Measurements from ENCODE around the gene GVQW3.

- TF ChIP-seq CTCF (IDR thresholded peaks at IDR 0.05) (no peak), POLR2A (IDR thresholded peaks at IDR 0.05) (no peak), EP300 (IDR thresholded peaks at IDR 0.05) (no peak)
Measured at GRCh38 chr11:76391811-76392475, 10.8 kb downstream of the GVQW3 start.

Data from tibial nerve (tissue), 4 donors.